Left ventricle myocardium inferior (tissue), 1 donor: ENCODE measurements around the gene NAPA. TPM values are rescaled to one million over a fixed set of nuclear protein-coding genes. Genes with fewer than 3 reads are reported as not detected.
A peak's percentile ranks its signal among the peaks of the same experiment; 100 is the strongest.

Experiments used
- DNase-seq: peaks from one replicate; pipeline ENCODE4 v3.0.0-alpha.2; 2020
- H3K27ac ChIP-seq: fragments of 200-600 bp; replicated peaks from 2 replicates; pipeline ENCODE4 v1.8.0; 2021
- H3K27me3 ChIP-seq: fragments of 200-600 bp; 2 replicates; pipeline ENCODE4 v1.8.0; 2021; ENCODE audit warnings: low read depth
- H3K36me3 ChIP-seq: fragments of 200-600 bp; 2 replicates; pipeline ENCODE4 v1.8.0; 2021
- H3K4me1 ChIP-seq: fragments of 200-600 bp; 2 replicates; pipeline ENCODE4 v1.8.0; 2021
- H3K4me3 ChIP-seq: fragments of 200-600 bp; 2 replicates; pipeline ENCODE4 v1.8.0; 2021; ENCODE audit warnings: mild to moderate bottlenecking, moderate library complexity
- H3K9me3 ChIP-seq: fragments of 200-600 bp; replicated peaks from 2 replicates; pipeline ENCODE4 v1.8.0; 2021
- intact Hi-C: fragments of 100-400 bp; cut with micrococcal nuclease; formaldehyde crosslinking; loops from one replicate; pipeline ENCODE4 v1.11.0; 2022
- total RNA-seq: library from RNA; stranded (reverse); fragmentation: NEBNext Ultra II Directional; extraction: Animal tissue kit (Norgen Biotek cat#: 25700); gene quantifications from one replicate; pipeline ENCODE4 v1.2.1, GENCODE V29; 2021
- TF ChIP-seq, protein P1 (sequence below): fragments of 200-600 bp; IDR thresholded peaks from 2 replicates; pipeline ENCODE4 v1.8.0; 2021; ENCODE audit warnings: antibody characterized with exemption, mild to moderate bottlenecking, borderline replicate concordance
- donor health status: DM: no; HTN: yes; CAD: no; lungs with severe emphysema.

Gene NAPA
- total RNA-seq, 1 donor from 2014 or later = 120 TPM

DNA sequence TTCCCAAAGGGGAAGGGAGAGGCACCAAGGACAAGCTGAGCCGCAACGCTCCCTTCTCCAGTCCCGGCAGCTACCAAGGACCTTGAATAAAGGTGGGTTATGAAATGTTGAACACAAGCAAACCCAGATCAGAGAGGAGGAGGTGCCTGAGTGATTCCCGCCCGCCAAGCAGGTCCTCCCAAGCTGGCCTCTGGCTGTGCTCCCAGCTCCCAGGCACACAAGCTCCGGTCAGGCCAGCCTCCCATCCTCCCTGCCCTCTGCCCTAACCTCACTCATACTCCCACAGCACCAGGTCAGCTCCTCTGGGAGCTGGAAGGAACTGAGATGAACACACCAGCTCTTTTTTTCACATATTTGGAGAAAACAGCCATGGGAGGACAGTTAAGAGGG lies 3.7 kb downstream of the NAPA start:
- intact Hi-C loops = no loop called here
- Histone ChIP-seq H3K27me3 (no peaks in the 10 kb centered on the region), H3K4me3 (peak overlapping the region; percentile 99), H3K4me1 (peaks cover 93% of the 10 kb centered on the region), H3K9me3 (no peaks in the 10 kb centered on the region), H3K27ac (peak overlapping the region; percentile 97), H3K36me3 (no peaks in the 10 kb centered on the region)
- DNase-seq = peak; percentile 63
- TF ChIP-seq, protein P1, sequence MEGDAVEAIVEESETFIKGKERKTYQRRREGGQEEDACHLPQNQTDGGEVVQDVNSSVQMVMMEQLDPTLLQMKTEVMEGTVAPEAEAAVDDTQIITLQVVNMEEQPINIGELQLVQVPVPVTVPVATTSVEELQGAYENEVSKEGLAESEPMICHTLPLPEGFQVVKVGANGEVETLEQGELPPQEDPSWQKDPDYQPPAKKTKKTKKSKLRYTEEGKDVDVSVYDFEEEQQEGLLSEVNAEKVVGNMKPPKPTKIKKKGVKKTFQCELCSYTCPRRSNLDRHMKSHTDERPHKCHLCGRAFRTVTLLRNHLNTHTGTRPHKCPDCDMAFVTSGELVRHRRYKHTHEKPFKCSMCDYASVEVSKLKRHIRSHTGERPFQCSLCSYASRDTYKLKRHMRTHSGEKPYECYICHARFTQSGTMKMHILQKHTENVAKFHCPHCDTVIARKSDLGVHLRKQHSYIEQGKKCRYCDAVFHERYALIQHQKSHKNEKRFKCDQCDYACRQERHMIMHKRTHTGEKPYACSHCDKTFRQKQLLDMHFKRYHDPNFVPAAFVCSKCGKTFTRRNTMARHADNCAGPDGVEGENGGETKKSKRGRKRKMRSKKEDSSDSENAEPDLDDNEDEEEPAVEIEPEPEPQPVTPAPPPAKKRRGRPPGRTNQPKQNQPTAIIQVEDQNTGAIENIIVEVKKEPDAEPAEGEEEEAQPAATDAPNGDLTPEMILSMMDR = peak; percentile 1

DNA sequence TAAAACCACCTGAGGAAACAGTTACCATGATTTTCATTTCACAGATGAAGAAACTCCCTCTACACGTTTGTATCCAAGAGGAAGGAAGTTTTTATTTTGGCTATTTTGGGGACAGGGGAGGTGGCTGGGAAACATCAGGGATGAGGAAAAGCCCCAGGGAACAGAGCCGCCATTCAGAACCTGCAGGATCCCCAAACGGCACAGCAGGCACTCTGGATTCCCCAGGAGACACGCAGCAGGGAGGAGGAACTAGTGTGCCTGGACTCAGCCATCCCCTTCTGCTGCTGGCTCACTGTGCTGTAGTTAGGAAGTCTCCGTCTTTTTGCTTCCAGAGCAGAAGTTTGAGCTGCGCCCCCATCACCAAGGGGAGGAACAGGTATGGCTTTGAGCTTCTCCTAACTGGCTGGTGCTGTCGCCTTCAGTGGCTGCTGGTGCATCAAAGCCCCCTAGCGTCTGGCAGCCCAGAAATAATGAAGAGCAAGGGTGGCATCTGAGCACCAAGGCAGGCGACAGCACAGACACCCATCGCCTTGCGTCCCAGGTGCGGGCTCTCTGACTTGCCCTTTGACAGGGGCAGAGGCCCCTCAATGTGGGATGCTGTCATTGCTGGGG lies 4.2 kb downstream of the NAPA start:
- peak overlapping the region; percentile 99 for H3K4me3 ChIP-seq
- no peaks in the 10 kb centered on the region for H3K9me3 ChIP-seq
- DNase-seq = no peak
- H3K36me3 ChIP-seq = no peaks in the 10 kb centered on the region
- TF ChIP-seq, protein P1 = peak; percentile 15
- H3K27me3 ChIP-seq = no peaks in the 10 kb centered on the region
- peaks cover 93% of the 10 kb centered on the region for H3K4me1 ChIP-seq
- intact Hi-C loops = no loop called here
- peak overlapping the region; percentile 97 for H3K27ac ChIP-seq

DNA sequence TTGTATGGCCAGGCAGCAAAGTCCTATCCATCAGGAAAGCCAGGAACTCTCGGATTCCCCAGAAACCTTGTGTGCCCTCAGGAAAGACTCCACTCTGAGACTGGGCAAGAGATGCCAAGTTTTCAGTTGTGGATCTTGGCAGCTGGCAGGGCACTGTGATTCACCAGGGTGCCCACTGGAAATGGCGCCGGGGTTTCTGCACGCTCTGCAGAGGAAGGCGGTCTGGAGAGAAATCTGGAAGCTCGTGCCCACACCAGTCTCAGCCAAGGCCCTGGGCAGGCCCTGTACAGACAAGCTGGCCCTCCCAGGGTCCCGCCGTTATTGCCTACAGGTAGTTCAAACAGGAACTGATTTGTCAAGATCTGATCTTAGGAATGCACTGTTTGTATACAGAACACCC lies 4.9 kb downstream of the NAPA start:
- TF ChIP-seq, protein P1 = no peak
- no peak for DNase-seq
- Histone ChIP-seq H3K4me1 (peaks cover 97% of the 10 kb centered on the region), H3K27ac (peak overlapping the region; percentile 97), H3K4me3 (peak overlapping the region; percentile 99), H3K27me3 (no peaks in the 10 kb centered on the region), H3K36me3 (no peaks in the 10 kb centered on the region), H3K9me3 (no peaks in the 10 kb centered on the region)
- intact Hi-C loops = no loop called here

DNA sequence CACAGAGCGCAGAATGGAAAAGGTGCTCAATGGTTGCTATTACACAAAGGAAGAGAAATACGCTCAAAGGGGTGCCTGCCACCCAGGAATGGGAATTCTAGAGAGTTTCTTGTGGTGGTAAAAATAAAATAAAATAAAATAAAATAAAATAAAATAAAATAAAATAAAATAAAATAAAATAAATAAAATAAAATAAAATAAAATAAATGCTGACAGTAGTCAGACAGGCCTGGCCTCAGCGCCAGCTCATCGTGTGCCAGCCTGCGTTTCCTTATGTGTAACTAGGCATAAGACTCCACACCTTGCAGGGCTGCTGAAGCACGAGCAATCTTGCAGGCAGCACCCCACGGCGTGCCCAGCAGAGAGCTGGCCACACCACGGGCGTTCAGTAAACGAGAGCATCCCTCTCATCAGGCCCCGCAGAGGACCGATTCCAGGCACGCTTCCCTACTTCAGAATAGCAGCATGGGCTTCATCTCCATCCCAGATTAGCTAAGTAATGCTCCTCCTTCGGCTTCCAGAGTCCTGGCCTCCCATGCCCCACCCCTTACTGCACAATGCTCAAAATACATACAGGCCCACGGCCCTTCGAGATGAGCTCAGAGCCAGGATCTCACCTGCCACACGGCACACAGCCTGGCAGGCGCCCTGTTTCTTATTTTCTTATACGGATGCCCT lies 5.6 kb downstream of the NAPA start:
- DNase-seq = no peak
- no peaks in the 10 kb centered on the region for H3K27me3 ChIP-seq
- TF ChIP-seq, protein P1 = no peak
- no peaks in the 10 kb centered on the region for H3K36me3 ChIP-seq
- intact Hi-C loops = no loop called here
- H3K9me3 ChIP-seq = no peaks in the 10 kb centered on the region
- peak overlapping the region; percentile 99 for H3K4me3 ChIP-seq
- peak overlapping the region; percentile 97 for H3K27ac ChIP-seq
- peaks cover 92% of the 10 kb centered on the region for H3K4me1 ChIP-seq

DNA sequence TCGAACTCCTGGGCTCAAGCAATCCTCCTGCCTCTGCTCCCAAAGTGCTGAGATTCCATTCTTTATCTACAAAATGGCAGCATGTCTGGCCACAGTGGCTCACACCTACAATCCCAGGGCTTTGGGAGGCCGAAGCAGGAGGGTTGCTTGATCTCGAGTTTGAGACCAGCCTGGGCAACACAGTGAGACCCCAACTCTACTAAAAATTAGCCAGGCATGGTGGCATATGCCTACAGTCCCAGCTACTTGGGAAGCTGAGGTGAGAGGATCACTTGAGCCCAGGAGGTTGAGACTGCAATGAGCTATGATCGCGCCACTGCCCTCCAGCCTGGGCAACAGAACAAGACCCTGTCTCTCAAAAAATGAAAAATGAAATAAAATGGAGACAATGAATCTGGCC lies 6.1 kb downstream of the NAPA start:
- Histone ChIP-seq H3K36me3 (peaks cover 6% of the 10 kb centered on the region), H3K9me3 (no peaks in the 10 kb centered on the region), H3K4me1 (peaks cover 91% of the 10 kb centered on the region), H3K27ac (peak overlapping the region; percentile 81), H3K4me3 (no peak overlapping the region), H3K27me3 (no peaks in the 10 kb centered on the region)
- TF ChIP-seq, protein P1 = no peak
- intact Hi-C loops = no loop called here
- no peak for DNase-seq
